ENCODE data around the gene B3GALT2. TPM values are rescaled to one million over a fixed set of nuclear protein-coding genes. Genes with fewer than 3 reads are reported as not detected.

B3GALT2 gene
- total and polyA plus RNA-seq, 10 of the 15 experiments (the other 5 are each of a cell fraction or from before 2014, with no cell fraction given) = 0.10 to 0.25 (median 0.14) TPM; not detected in 7

- no peaks in the 10 kb centered on the region for H3K9me3 ChIP-seq (replicated peaks; ENCODE audit: control insufficient read depth, insufficient read depth, low read length)
- H3K79me2 ChIP-seq (ENCODE audit: control insufficient read depth, insufficient read depth, low read length) = peaks cover 2% of the 10 kb centered on the region
- ChIA-PET CTCF (interaction anchor here (1.7 kb wide), 1 partner anchor 11 kb away, joined by 11 read pairs; no protein-coding TSS in a partner anchor), POLR2A (interaction anchor here (0.6 kb wide), 1 partner anchor 85 kb away, joined by 6 read pairs; no protein-coding TSS in a partner anchor), SMC1A (ENCODE audit: uncharacterized antibody, unreplicated experiment) (interaction anchor here (0.8 to 1.0 kb wide), 3 partner anchors 11 to 16 kb away, joined by 3 read pairs; no protein-coding TSS in a partner anchor), RAD21 (ENCODE audit: unreplicated experiment) (interaction anchor here (0.9 kb wide), 1 partner anchor 11 kb away, joined by 3 read pairs; no protein-coding TSS in a partner anchor)
- in situ Hi-C loops (cut with MboI) (no loop called here), intact Hi-C loops (cut with micrococcal nuclease; ENCODE audit: unreplicated experiment) (no loop called here)
- FAIRE-seq = no peak
- H3K36me3 ChIP-seq (ENCODE audit: control insufficient read depth in 2 of 2, insufficient read depth in 2 of 2, low read length in 1 of 2) = peaks cover 0 to 2% of the 10 kb centered on the region in 2 experiments; a peak in 1 of 4 replicates
- DNase-seq (ENCODE audit: low read depth, low spot score) = no peak
- no peak overlapping the region for H3K9ac ChIP-seq (ENCODE audit: control insufficient read depth, insufficient read depth, low read length)
- H2AFZ ChIP-seq (ENCODE audit: control insufficient read depth, low read depth, low read length) = no peak overlapping the region
- BruUV-seq (replicated peaks) = no TSS peak
- no peak overlapping the region for H3K4me2 ChIP-seq (ENCODE audit: control insufficient read depth, insufficient read depth)
- no peak for TF ChIP-seq BCL11A (IDR thresholded peaks at IDR 0.05; ENCODE audit: low read depth, low read length)
- no peak for TF ChIP-seq SMAD1 (IDR thresholded peaks at IDR 0.05; ENCODE audit: low read depth, partially characterized antibody)
- no peak for TF ChIP-seq HDGF (IDR thresholded peaks at IDR 0.05)
- TF ChIP-seq NR2C1 (IDR thresholded peaks at IDR 0.05) = no peak
- TF ChIP-seq DPF2 (IDR thresholded peaks at IDR 0.05) = no peak
- TF ChIP-seq NFXL1 (IDR thresholded peaks at IDR 0.05; ENCODE audit: borderline replicate concordance) = no peak
- no peak for TF ChIP-seq ESRRA (IDR thresholded peaks at IDR 0.05; ENCODE audit: low read length)
- no peak for TF ChIP-seq SREBF2 (IDR thresholded peaks at IDR 0.05; ENCODE audit: low read length)
- no peak for TF ChIP-seq EGR1 (IDR thresholded peaks at IDR 0.05; ENCODE audit: borderline replicate concordance in 1 of 2, low read depth in 2 of 2, low read length in 2 of 2)
- TF ChIP-seq, protein P1, sequence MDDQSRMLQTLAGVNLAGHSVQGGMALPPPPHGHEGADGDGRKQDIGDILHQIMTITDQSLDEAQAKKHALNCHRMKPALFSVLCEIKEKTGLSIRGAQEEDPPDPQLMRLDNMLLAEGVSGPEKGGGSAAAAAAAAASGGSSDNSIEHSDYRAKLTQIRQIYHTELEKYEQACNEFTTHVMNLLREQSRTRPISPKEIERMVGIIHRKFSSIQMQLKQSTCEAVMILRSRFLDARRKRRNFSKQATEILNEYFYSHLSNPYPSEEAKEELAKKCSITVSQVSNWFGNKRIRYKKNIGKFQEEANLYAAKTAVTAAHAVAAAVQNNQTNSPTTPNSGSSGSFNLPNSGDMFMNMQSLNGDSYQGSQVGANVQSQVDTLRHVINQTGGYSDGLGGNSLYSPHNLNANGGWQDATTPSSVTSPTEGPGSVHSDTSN (IDR thresholded peaks at IDR 0.05; ENCODE audit: insufficient replicate concordance, low read depth, low read length) = no peak
- no peak for TF ChIP-seq TCF7 (IDR thresholded peaks at IDR 0.05; ENCODE audit: borderline replicate concordance)
- no peak for TF ChIP-seq TBL1XR1 (IDR thresholded peaks at IDR 0.05; ENCODE audit: low read depth, low read length)
- TF ChIP-seq ZNF207 (IDR thresholded peaks at IDR 0.05; ENCODE audit: borderline replicate concordance) = no peak
- no peak for TF ChIP-seq STAT1 (conservative IDR thresholded peaks at IDR 0.05)
- no peak for TF ChIP-seq FOS (IDR thresholded peaks at IDR 0.05; ENCODE audit: borderline replicate concordance, extremely low read depth, insufficient read length)
- no peak for TF ChIP-seq CHD2 (IDR thresholded peaks at IDR 0.05; ENCODE audit: borderline replicate concordance, low read depth, low read length)
- TF ChIP-seq CHD4 (IDR thresholded peaks at IDR 0.05) = no peak
- TF ChIP-seq PKNOX1 (IDR thresholded peaks at IDR 0.05) = no peak
- TF ChIP-seq FOXM1 (IDR thresholded peaks at IDR 0.05; ENCODE audit: low read depth, low read length) = no peak
- 96% methylated on average over 2 of the region's 2 CpGs for WGBS (ENCODE audit: insufficient coverage, insufficient replicate concordance, low lambda C conversion rate, missing lambda C conversion rate)
- ATAC-seq = no peak; the same call in 2 of the 3 replicates
- H3K4me3 ChIP-seq = no peak overlapping the region
- H4K20me1 ChIP-seq (ENCODE audit: control insufficient read depth, insufficient read depth) = no peaks in the 10 kb centered on the region
- H3K4me1 ChIP-seq (ENCODE audit: control insufficient read depth, insufficient read depth, low read length) = no peaks in the 10 kb centered on the region
- no peak overlapping the region for H3K27ac ChIP-seq (ENCODE audit: control insufficient read depth, insufficient read depth)
- no peaks in the 10 kb centered on the region for H3K27me3 ChIP-seq (replicated peaks in 1 of 2; ENCODE audit: control insufficient read depth in 2 of 2, insufficient read depth in 2 of 2, low read length in 1 of 2)
These were observed 14.6 kb upstream of the B3GALT2 start for GRCh38 chr1:193201021-193201420.

Data from GM12878 (cell line).